GM12872 (cell line): ENCODE results near the gene PTEN.

Experiments
- TF ChIP-seq, protein P1 (sequence below): IDR thresholded peaks from 3 replicates; pipeline ENCODE4 v1.5.1; 2011; ENCODE audit warnings: low read depth, mild to moderate bottlenecking, low read length, moderate library complexity; ENCODE audit not compliant: insufficient read depth

Gene PTEN

DNA sequence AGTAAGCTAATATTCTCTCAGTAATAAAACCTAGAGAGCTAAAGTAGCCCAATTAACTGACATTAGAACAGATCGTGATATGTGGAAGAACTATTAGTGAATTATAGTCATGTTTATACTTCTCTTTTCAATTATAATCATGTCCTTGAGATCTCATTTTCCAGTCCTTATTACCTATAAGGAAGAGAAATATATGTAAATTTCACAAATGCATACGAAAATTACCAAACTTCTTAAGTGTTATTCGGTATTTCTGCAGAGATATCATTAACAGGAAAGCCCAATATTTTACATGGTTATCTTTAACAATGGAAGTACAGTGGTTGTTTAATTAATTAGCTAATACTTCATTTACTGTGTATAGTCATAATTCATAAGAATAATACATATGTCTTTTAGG lies 110.7 kb downstream of the PTEN start:
- TF ChIP-seq, protein P1, sequence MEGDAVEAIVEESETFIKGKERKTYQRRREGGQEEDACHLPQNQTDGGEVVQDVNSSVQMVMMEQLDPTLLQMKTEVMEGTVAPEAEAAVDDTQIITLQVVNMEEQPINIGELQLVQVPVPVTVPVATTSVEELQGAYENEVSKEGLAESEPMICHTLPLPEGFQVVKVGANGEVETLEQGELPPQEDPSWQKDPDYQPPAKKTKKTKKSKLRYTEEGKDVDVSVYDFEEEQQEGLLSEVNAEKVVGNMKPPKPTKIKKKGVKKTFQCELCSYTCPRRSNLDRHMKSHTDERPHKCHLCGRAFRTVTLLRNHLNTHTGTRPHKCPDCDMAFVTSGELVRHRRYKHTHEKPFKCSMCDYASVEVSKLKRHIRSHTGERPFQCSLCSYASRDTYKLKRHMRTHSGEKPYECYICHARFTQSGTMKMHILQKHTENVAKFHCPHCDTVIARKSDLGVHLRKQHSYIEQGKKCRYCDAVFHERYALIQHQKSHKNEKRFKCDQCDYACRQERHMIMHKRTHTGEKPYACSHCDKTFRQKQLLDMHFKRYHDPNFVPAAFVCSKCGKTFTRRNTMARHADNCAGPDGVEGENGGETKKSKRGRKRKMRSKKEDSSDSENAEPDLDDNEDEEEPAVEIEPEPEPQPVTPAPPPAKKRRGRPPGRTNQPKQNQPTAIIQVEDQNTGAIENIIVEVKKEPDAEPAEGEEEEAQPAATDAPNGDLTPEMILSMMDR: no peak

DNA sequence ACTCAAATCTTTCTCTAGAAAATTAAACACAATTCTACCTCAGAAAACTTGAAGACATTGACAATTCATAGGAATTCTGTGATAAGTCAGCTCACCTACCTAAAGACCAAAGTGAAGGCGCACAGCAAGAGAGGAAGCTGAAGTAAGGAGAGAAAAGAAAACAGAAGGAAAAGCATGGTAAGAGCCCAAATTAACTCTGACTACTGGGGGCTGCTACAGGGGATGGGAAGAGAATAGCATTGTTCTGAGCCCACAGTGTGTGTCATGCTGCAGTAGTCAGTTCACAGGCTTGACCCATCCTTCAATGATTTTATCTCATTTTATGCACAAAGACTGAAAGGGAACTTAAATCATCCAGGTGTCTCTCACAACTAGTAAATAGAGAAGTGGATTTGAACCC lies 111.3 kb downstream of the PTEN start:
- TF ChIP-seq, protein P1: no peak

DNA sequence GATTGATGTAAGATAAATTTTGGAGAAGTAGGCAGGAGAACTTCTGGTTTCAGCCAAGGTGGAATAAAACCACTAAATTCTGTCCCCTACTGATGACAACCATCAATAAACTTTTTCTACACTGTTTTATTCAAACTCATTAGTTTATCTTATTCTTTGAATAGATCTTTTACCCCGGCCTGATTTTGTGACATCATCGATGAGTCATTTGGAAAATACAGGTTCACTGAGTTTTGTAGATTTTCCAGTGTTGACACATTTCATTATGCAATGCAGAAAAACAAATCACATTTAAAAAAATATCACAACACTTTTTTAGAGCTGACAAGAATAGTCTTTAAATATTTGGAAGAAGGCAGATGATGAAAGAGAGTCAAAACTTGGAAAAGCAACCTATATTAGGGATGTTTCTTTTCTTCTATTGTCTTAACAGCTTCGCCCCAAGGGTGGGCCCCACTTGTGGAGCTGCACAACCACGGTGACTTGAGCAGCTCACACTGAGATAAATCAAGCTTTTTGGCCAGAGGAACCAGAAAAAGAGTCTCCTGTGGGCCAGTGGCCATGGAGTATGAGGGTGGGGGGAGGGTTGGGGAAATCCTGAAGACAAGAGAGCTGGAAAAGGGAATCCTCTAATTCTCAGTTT lies 112.8 kb downstream of the PTEN start:
- TF ChIP-seq, protein P1: no peak

DNA sequence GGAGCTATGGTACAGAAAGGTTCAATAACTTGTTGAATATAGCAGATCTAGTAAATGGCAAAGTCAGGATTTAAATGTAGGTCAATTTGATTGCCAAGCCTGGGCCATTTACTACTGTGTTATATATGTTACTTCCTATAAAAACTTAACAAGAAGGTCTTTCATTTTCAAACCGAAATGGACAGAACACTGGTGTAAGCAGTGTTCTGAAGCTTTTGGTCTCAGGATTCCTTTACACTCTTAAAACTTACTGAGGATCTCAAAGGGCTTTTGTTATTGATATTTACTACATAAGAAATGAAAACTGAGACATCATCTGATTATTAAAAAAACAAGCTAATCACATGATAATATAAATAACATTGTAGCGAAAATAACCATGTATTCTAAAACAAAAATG lies 114.7 kb downstream of the PTEN start:
- TF ChIP-seq, protein P1: no peak

DNA sequence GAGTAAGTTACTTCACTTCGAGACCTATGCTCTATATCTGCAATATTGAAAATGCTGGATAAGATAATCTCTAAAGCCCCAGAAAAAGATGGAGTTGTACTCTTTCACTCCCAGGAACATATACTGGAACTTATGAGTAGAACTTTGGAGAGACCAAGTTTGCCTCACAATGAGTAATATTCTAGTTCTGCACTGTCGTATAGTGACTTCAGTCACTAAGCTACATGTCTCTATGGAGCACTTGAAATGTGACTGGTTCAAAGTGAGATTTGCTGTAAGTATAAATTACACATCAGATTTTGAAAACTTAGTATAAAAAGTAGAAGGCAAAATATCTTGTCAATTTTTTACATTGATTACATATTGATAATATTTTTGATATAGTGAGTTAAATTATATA lies 116.4 kb downstream of the PTEN start:
- TF ChIP-seq, protein P1: no peak

DNA sequence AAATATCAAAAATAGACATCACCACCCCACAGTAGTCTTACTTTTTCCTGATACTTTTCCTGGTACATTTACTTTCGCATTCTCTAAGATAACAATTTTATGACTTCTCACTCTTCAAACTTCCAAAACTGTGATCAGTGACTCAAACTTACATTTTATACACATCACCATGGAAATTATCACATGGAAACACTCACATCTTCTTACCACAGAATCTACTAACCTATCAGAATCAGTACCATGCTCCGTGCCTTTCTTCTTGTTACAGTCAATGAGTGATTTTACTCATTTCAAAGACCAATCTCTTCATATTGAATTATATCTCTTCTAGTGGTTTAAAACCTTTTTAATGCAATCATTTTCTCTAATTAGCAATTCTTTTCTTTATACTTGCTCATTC lies 120.3 kb downstream of the PTEN start:
- TF ChIP-seq, protein P1: no peak

DNA sequence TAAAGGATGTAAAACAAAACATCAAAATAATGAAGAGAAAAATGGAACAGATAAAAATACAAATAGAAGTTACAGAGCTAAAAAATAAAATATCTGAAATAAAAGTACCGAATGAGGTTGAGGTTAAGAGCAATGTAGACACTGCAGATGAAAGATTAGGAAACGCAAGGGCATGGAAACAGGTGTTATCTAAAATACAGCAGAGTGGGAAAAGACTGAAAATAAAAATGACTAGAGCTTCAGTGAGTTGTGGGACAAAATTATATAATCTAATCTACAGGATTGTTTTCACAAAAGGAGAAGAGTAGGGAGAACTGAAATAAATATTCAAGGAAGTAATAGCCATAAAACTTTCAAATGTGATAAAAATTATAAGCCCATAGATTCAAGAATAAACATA lies 123.8 kb downstream of the PTEN start:
- TF ChIP-seq, protein P1: no peak
